HCT116 (cell line): ENCODE data around the gene ELP1. TPM values are rescaled to one million over a fixed set of nuclear protein-coding genes. Genes with fewer than 3 reads are reported as not detected.
"Not testable (repeated sequence)": the region's sequence is repeated elsewhere in the genome, so short reads cannot be mapped to it uniquely, and the experiment has no call there.

Source experiments
- ATAC-seq: fragments of 200-7000 bp; cut with Tn5 transposase; 2 replicates; pipeline ENCODE4 v1.9.1; 2020; ENCODE audit warnings: mild to moderate bottlenecking, moderate library complexity
- BruUV-seq: library from RNA; stranded (reverse); fragments of 400-500 nt; replicated peaks from 2 replicates; lab custom pipeline; 2021; lab: Mats Ljungman, UMichigan
- CTCF ChIA-PET: fragments of 300-600 bp; sonication (Branson Sonifier 250); formaldehyde crosslinking; loops from one replicate; lab custom pipeline; 2021; ENCODE audit warnings: antibody characterized with exemption; lab: Charles Lee
- POLR2A ChIA-PET: fragments of 300-600, 350-600 bp; sonication (Branson Sonifier 250); formaldehyde crosslinking; loops from one replicate; lab custom pipeline; 2021; ENCODE audit warnings: antibody characterized with exemption; lab: Charles Lee
- RAD21 ChIA-PET, 2 experiments: fragments of 300-600 bp; sonication (Branson Sonifier 250); formaldehyde crosslinking; loops; one replicate each; lab custom pipeline; 2023; ENCODE audit warnings: low total read pairs in 2 of 2; ENCODE audit not compliant: uncharacterized antibody in 2 of 2, unreplicated experiment in 2 of 2, low non-redundant PET in 1 of 2; lab: Charles Lee
- DNase-seq: peaks from one replicate; pipeline ENCODE4 v3.0.0-alpha.2; 2010; ENCODE audit warnings: low read depth, low spot score
- H2AFZ ChIP-seq: fragments of 200-600 bp; shearing (Covaris generic), sonication (generic); 2 replicates; pipeline ENCODE4 v1.6.1; 2017; ENCODE audit warnings: low read depth, mixed run types, mixed read lengths, antibody characterized with exemption, low read length; ENCODE audit not compliant: poor library complexity, severe bottlenecking
- H3K27ac ChIP-seq: 2 replicates; pipeline ENCODE4 v1.5.1; 2012; ENCODE audit warnings: low read depth, low read length
- H3K27me3 ChIP-seq: fragments of 200-600 bp; sonication (generic); 2 replicates; pipeline ENCODE4 v1.6.1; 2016; ENCODE audit warnings: mixed run types, low read length, mixed read lengths; ENCODE audit not compliant: insufficient read depth
- H3K36me3 ChIP-seq, 2 experiments: fragments of 200-500 bp in 1 of 2; fragments of 200-600 bp in 1 of 2; sonication (Bioruptor generic) in 1 of 2; sonication (generic) in 1 of 2; 2 replicates each; pipeline versions ENCODE4 v1.5.1 to v1.6.1; 2014 to 2016; ENCODE audit warnings: low read length in 2 of 2, inconsistent platforms in 1 of 2, mixed read lengths in 1 of 2, mixed run types in 1 of 2; ENCODE audit not compliant: insufficient read depth in 2 of 2, control insufficient read depth in 1 of 2
- H3K4me1 ChIP-seq, 2 experiments: fragments of 200-600 bp in 1 of 2; sonication (generic) in 1 of 2; 2 replicates each; pipeline versions ENCODE4 v1.5.1 to v1.6.1; 2012 to 2017; ENCODE audit warnings: low read length in 2 of 2, inconsistent platforms in 1 of 2, mild to moderate bottlenecking in 1 of 2, mixed read lengths in 1 of 2, mixed run types in 1 of 2, moderate library complexity in 1 of 2; ENCODE audit not compliant: insufficient read depth in 2 of 2, control insufficient read depth in 1 of 2
- H3K4me2 ChIP-seq: fragments of 200-600 bp; sonication (generic); 2 replicates; pipeline ENCODE4 v1.6.1; 2017; ENCODE audit warnings: mixed run types, low read length, mixed read lengths
- H3K4me3 ChIP-seq, 2 experiments: fragments of 200-600 bp in 1 of 2; sonication (generic) in 1 of 2; replicated peaks in 1 of 2; 2 replicates each; pipeline ENCODE4 v1.5.1; 2011 to 2016; ENCODE audit warnings: low read length in 2 of 2, control low read depth in 1 of 2, low read depth in 1 of 2, mild to moderate bottlenecking in 1 of 2, mixed read lengths in 1 of 2, mixed run types in 1 of 2
- H3K79me2 ChIP-seq: fragments of 200-600 bp; sonication (generic); 2 replicates; pipeline ENCODE4 v1.6.1; 2017; ENCODE audit warnings: mild to moderate bottlenecking, mixed run types, low read length, moderate library complexity, mixed read lengths; ENCODE audit not compliant: insufficient read depth
- H3K9ac ChIP-seq: fragments of 200-600 bp; sonication (generic); 2 replicates; pipeline ENCODE4 v1.6.1; 2016; ENCODE audit warnings: low read length, mixed read lengths
- H3K9me2 ChIP-seq: fragments of 200-600 bp; sonication (generic), shearing (Covaris generic); 2 replicates; pipeline ENCODE4 v1.6.1; 2017; ENCODE audit warnings: mixed run types, mild to moderate bottlenecking, moderate library complexity; ENCODE audit not compliant: insufficient read depth
- H3K9me3 ChIP-seq, 2 experiments: fragments of 200-500 bp in 1 of 2; fragments of 200-600 bp in 1 of 2; sonication (Bioruptor generic) in 1 of 2; sonication (generic) in 1 of 2; 2 replicates each; pipeline ENCODE4 v1.6.1; 2014 to 2017; ENCODE audit warnings: low read length in 2 of 2, mixed read lengths in 2 of 2, inconsistent platforms in 1 of 2, low read depth in 1 of 2, mild to moderate bottlenecking in 1 of 2, mixed run types in 1 of 2, moderate library complexity in 1 of 2; ENCODE audit not compliant: control insufficient read depth in 1 of 2, insufficient read depth in 1 of 2
- H4K20me1 ChIP-seq: fragments of 200-600 bp; sonication (generic), shearing (Covaris generic); 2 replicates; pipeline ENCODE4 v1.6.1; 2017; ENCODE audit warnings: mixed run types, mild to moderate bottlenecking, moderate library complexity; ENCODE audit not compliant: insufficient read depth
- FOSL1 ChIP-seq: IDR thresholded peaks from 2 replicates; pipeline ENCODE4 v1.6.1; 2012; ENCODE audit warnings: low read depth
- JUND ChIP-seq: IDR thresholded peaks from 2 replicates; pipeline ENCODE4 v1.6.1; 2012
- TCF7L2 ChIP-seq: IDR thresholded peaks from 2 replicates; pipeline ENCODE4 v1.7.0; 2011; ENCODE audit warnings: borderline replicate concordance, inconsistent platforms; ENCODE audit not compliant: insufficient read depth, insufficient read length; ENCODE audit errors: extremely low read depth
- ZBTB33 ChIP-seq: IDR thresholded peaks from 2 replicates; pipeline ENCODE4 v1.6.1; 2011; ENCODE audit warnings: mild to moderate bottlenecking, low read length, moderate library complexity; ENCODE audit not compliant: insufficient replicate concordance; ENCODE audit errors: extremely low read depth
- intact Hi-C: fragments of 100-400 bp; cut with micrococcal nuclease; formaldehyde crosslinking; loops from 2 replicates; pipeline ENCODE4 v1.10.0; 2022
- total RNA-seq: library from RNA; stranded (reverse); gene quantifications from one replicate; pipeline ENCODE4 v1.2.1, GENCODE V29; 2021; ENCODE audit not compliant: unreplicated experiment

The ELP1 gene
- total RNA-seq, 1 experiment from 2014 or later: 28.8 TPM

- H3K9me2 ChIP-seq, BruUV-seq, DNase-seq, RAD21 ChIA-PET, intact Hi-C loops, CTCF ChIA-PET, H3K4me3 ChIP-seq, H3K79me2 ChIP-seq, ATAC-seq, H3K9ac ChIP-seq, H3K27ac ChIP-seq, H3K27me3 ChIP-seq, POLR2A ChIA-PET, H3K9me3 ChIP-seq, H3K4me2 ChIP-seq, H2AFZ ChIP-seq, H4K20me1 ChIP-seq: not testable (repeated sequence)
- Histone ChIP-seq H3K4me1 (peaks cover 9 to 10% of the 10 kb centered on the region in 2 experiments; a peak in 3 of 4 replicates), H3K36me3 (peaks cover 6 to 23% of the 10 kb centered on the region in 2 experiments; a peak in 3 of 4 replicates)
These were observed 47.2 kb downstream of the ELP1 start for GRCh38 chr9:108886594-108887271.

GRCh38 chr9:108885643-108886348, 48.1 kb downstream of the ELP1 start:
- DNase-seq (peak; percentile 2), ATAC-seq (no peak)
- Histone ChIP-seq H3K9ac (no peak overlapping the region), H3K4me2 (0 out of 2 replicates have a peak overlapping the region, but pooled peaks have one; percentile 8), H3K27ac (no peak overlapping the region), H3K36me3 (peaks cover 2 to 14% of the 10 kb centered on the region in 2 experiments; a peak in 1 of 4 replicates), H3K4me3 (no peak overlapping the region), H3K9me2 (no peaks in the 10 kb centered on the region), H4K20me1 (no peaks in the 10 kb centered on the region), H3K27me3 (no peaks in the 10 kb centered on the region), H2AFZ (no peak overlapping the region), H3K79me2 (no peaks in the 10 kb centered on the region), H3K4me1 (peaks cover 9 to 10% of the 10 kb centered on the region in 2 experiments; a peak in 3 of 4 replicates), H3K9me3 (no peaks in the 10 kb centered on the region)
- ChIA-PET POLR2A (no interaction called here), RAD21 (no interaction called here), CTCF (no interaction called here)
- no peak for TF ChIP-seq ZBTB33
- 0 out of 2 replicates have a peak, but pooled peaks have one; percentile 7 for TF ChIP-seq FOSL1
- TF ChIP-seq TCF7L2: peak; percentile 82
- TF ChIP-seq JUND: peak; percentile 15; the same call in 1 of the 2 replicates
- intact Hi-C loops: no loop called here
- BruUV-seq: no TSS peak
